NT2/D1 (cell line): ENCODE results near the gene SFTPA2.

ENCODE experiments used
- SUZ12 ChIP-seq: IDR thresholded peaks from 2 replicates; pipeline ENCODE4 v1.6.1; 2011; ENCODE audit not compliant: insufficient read length, insufficient read depth; ENCODE audit errors: extremely low read depth
- YY1 ChIP-seq: IDR thresholded peaks from 2 replicates; pipeline ENCODE4 v1.6.1; 2011; ENCODE audit not compliant: insufficient read length, insufficient read depth

DNA sequence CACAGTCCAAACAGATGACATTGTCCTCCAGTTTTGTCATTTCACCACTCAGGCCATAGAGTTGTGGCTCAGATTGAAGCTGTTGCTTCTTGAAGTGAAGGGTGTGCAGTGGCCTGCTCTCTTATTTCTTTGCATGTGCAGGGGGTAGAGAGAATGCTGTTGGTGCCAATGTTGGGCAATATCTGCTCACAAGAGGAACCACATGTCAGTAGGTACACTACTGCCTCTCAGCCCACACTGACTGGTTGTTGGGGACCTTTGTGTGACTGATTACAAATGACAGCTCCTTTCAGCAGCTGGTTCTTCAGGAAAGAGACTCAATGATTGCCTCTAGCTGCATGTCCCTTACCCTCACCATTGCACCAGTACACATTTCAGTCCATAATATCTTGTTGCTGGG lies 28.6 kb upstream of the SFTPA2 start:
- no peak for TF ChIP-seq YY1
- no peak for TF ChIP-seq SUZ12
